ENCODE data around the gene CHST9. TPM values are rescaled to one million over a fixed set of nuclear protein-coding genes. Genes with fewer than 3 reads are reported as not detected.

CHST9 gene
- total and polyA plus RNA-seq, 4 donors, result 0.42 to 6.4 (median 1.4) TPM

DNA sequence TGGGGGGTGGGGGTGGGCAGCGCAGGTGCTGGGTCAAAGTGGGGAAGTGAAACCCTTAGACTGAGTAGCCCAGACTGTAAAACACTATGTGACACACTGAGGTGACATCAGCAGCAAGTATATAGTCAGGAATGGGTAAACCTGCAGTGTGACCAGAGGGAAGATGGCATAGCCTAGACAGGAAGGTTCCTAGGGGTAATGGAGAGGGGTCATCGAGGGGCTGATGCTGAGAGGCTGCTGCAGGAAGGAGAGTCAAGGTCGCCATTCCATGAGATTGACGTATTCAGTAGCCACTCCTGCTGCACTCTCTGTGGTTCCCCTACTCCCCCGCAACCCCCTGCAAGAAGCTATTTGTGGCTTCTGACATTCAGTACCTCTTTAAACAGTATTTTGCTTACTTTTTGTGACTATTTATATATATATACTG, 111.7 kb downstream of the CHST9 start:
- Histone ChIP-seq H3K4me1 (ENCODE audit: control insufficient read depth in 4 of 4, insufficient read depth in 4 of 4, low read length in 3 of 4) (no peaks in the 10 kb centered on the region), H3K36me3 (ENCODE audit: control insufficient read depth in 4 of 4, insufficient read depth in 3 of 4, low read depth in 1 of 4, low read length in 3 of 4) (no peaks in the 10 kb centered on the region), H3K27ac (ENCODE audit: low read depth in 1 of 2, low read length in 2 of 2) (no peak overlapping the region), H3K9ac (ENCODE audit: low read depth in 1 of 2, low read length in 2 of 2) (no peak overlapping the region), H3K27me3 (ENCODE audit: control insufficient read depth in 4 of 4, insufficient read depth in 4 of 4, low read length in 3 of 4) (no peaks in the 10 kb centered on the region), H3K9me3 (ENCODE audit: control insufficient read depth in 4 of 4, low read length in 3 of 4) (no peaks in the 10 kb centered on the region), H3K4me3 (ENCODE audit: low read depth in 1 of 3, low read length in 3 of 3) (no peak overlapping the region)
- TF ChIP-seq YY1 (IDR thresholded peaks at IDR 0.05), result no peak
- WGBS, result 88% methylated on average over 5 of the region's 5 CpGs
- no peak for DNase-seq (ENCODE audit: low spot score)

DNA sequence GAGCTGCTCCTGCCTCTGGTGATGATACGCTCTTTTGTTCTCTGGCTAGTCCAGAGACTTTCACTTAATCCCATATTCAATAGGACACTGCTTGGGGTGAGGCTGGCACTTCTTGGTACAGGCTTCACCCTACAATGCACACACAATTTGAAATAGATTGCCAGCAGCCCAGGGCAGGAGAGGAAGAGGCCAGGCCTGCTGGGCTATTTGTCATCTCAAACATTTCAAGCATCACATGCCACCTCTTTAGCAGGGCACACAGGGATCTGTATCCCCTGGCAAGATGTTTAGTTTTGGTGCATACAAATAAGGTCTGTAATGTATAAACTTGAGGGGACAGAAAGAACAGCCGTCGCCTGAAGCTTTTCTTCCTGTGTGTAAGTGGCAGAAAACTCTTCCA, 120.4 kb downstream of the CHST9 start:
- no peak overlapping the region for H3K27ac ChIP-seq (ENCODE audit: low read depth in 1 of 2, low read length in 2 of 2)
- H3K9me3 ChIP-seq (ENCODE audit: control insufficient read depth in 4 of 4, low read length in 3 of 4), result no peaks in the 10 kb centered on the region
- 93% methylated on average over 3 of the region's 3 CpGs for WGBS
- no peak for DNase-seq (ENCODE audit: low spot score)
- no peaks in the 10 kb centered on the region for H3K36me3 ChIP-seq (ENCODE audit: control insufficient read depth in 4 of 4, insufficient read depth in 3 of 4, low read depth in 1 of 4, low read length in 3 of 4)
- no peaks in the 10 kb centered on the region for H3K4me1 ChIP-seq (ENCODE audit: control insufficient read depth in 4 of 4, insufficient read depth in 4 of 4, low read length in 3 of 4)
- H3K9ac ChIP-seq (ENCODE audit: low read depth in 1 of 2, low read length in 2 of 2), result no peak overlapping the region
- no peaks in the 10 kb centered on the region for H3K27me3 ChIP-seq (ENCODE audit: control insufficient read depth in 4 of 4, insufficient read depth in 4 of 4, low read length in 3 of 4)
- no peak overlapping the region for H3K4me3 ChIP-seq (ENCODE audit: low read depth in 1 of 3, low read length in 3 of 3)
- TF ChIP-seq, protein P1, sequence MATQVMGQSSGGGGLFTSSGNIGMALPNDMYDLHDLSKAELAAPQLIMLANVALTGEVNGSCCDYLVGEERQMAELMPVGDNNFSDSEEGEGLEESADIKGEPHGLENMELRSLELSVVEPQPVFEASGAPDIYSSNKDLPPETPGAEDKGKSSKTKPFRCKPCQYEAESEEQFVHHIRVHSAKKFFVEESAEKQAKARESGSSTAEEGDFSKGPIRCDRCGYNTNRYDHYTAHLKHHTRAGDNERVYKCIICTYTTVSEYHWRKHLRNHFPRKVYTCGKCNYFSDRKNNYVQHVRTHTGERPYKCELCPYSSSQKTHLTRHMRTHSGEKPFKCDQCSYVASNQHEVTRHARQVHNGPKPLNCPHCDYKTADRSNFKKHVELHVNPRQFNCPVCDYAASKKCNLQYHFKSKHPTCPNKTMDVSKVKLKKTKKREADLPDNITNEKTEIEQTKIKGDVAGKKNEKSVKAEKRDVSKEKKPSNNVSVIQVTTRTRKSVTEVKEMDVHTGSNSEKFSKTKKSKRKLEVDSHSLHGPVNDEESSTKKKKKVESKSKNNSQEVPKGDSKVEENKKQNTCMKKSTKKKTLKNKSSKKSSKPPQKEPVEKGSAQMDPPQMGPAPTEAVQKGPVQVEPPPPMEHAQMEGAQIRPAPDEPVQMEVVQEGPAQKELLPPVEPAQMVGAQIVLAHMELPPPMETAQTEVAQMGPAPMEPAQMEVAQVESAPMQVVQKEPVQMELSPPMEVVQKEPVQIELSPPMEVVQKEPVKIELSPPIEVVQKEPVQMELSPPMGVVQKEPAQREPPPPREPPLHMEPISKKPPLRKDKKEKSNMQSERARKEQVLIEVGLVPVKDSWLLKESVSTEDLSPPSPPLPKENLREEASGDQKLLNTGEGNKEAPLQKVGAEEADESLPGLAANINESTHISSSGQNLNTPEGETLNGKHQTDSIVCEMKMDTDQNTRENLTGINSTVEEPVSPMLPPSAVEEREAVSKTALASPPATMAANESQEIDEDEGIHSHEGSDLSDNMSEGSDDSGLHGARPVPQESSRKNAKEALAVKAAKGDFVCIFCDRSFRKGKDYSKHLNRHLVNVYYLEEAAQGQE (IDR thresholded peaks at IDR 0.05), result no peak
- TF ChIP-seq FOXA1 (IDR thresholded peaks at IDR 0.05), result no peak
- no peak for TF ChIP-seq FOXA2 (IDR thresholded peaks at IDR 0.05)
- no peak for TF ChIP-seq SP1 (IDR thresholded peaks at IDR 0.05)
- no peak for TF ChIP-seq YY1 (IDR thresholded peaks at IDR 0.05)
- no peak for TF ChIP-seq ZBTB33 (IDR thresholded peaks at IDR 0.05)
- TF ChIP-seq TAF1 (conservative IDR thresholded peaks at IDR 0.05), result no peak
- TF ChIP-seq RAD21 (IDR thresholded peaks at IDR 0.05), result no peak
- TF ChIP-seq NR2F2 (IDR thresholded peaks at IDR 0.05), result no peak
- TF ChIP-seq HNF4G (IDR thresholded peaks at IDR 0.05), result no peak
- no peak for TF ChIP-seq GABPA (IDR thresholded peaks at IDR 0.05 in 1 of 2, conservative IDR thresholded peaks at IDR 0.05 in 1 of 2)
- no peak for TF ChIP-seq JUND (IDR thresholded peaks at IDR 0.05)
- TF ChIP-seq, protein P2, sequence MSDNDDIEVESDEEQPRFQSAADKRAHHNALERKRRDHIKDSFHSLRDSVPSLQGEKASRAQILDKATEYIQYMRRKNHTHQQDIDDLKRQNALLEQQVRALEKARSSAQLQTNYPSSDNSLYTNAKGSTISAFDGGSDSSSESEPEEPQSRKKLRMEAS (IDR thresholded peaks at IDR 0.05), result no peak
- no peak for TF ChIP-seq EGR1 (IDR thresholded peaks at IDR 0.05; ENCODE audit: low read depth in 2 of 2)
- TF ChIP-seq HNF4A (conservative IDR thresholded peaks at IDR 0.05), result no peak
- TF ChIP-seq RXRA (IDR thresholded peaks at IDR 0.05), result no peak
- TF ChIP-seq, protein P3, sequence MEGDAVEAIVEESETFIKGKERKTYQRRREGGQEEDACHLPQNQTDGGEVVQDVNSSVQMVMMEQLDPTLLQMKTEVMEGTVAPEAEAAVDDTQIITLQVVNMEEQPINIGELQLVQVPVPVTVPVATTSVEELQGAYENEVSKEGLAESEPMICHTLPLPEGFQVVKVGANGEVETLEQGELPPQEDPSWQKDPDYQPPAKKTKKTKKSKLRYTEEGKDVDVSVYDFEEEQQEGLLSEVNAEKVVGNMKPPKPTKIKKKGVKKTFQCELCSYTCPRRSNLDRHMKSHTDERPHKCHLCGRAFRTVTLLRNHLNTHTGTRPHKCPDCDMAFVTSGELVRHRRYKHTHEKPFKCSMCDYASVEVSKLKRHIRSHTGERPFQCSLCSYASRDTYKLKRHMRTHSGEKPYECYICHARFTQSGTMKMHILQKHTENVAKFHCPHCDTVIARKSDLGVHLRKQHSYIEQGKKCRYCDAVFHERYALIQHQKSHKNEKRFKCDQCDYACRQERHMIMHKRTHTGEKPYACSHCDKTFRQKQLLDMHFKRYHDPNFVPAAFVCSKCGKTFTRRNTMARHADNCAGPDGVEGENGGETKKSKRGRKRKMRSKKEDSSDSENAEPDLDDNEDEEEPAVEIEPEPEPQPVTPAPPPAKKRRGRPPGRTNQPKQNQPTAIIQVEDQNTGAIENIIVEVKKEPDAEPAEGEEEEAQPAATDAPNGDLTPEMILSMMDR (IDR thresholded peaks at IDR 0.05; ENCODE audit: low read depth, low read length, missing input control), result no peak
- TF ChIP-seq, protein P4, sequence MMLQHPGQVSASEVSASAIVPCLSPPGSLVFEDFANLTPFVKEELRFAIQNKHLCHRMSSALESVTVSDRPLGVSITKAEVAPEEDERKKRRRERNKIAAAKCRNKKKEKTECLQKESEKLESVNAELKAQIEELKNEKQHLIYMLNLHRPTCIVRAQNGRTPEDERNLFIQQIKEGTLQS (IDR thresholded peaks at IDR 0.05), result no peak

All from liver (tissue), 9 donors.